Subcutaneous adipose tissue (tissue), 4 donors: ENCODE results near the gene LHX6. TPM values are rescaled to one million over a fixed set of nuclear protein-coding genes. Genes with fewer than 3 reads are reported as not detected.

Experiments
- total RNA-seq, 4 donors: library from RNA; depleted of rRNA; stranded (reverse); fragments of >200 nt; gene quantifications; one replicate each; pipeline ENCODE4 v1.1.0, GENCODE V29; 2016
- TF ChIP-seq, protein P1 (sequence below): fragments of 450-650 bp; IDR thresholded peaks from one replicate; pipeline ENCODE4 v1.5.1; 2016; ENCODE audit warnings: low read depth, mild to moderate bottlenecking, control low read depth, antibody characterized with exemption, moderate library complexity

Gene LHX6
- total RNA-seq, 4 donors from 2014 or later: 3.1 to 10.1 (median 6.4) TPM

GRCh38 chr9:122205176-122205575 is 23.6 kb downstream of the LHX6 start:
- TF ChIP-seq, protein P1, sequence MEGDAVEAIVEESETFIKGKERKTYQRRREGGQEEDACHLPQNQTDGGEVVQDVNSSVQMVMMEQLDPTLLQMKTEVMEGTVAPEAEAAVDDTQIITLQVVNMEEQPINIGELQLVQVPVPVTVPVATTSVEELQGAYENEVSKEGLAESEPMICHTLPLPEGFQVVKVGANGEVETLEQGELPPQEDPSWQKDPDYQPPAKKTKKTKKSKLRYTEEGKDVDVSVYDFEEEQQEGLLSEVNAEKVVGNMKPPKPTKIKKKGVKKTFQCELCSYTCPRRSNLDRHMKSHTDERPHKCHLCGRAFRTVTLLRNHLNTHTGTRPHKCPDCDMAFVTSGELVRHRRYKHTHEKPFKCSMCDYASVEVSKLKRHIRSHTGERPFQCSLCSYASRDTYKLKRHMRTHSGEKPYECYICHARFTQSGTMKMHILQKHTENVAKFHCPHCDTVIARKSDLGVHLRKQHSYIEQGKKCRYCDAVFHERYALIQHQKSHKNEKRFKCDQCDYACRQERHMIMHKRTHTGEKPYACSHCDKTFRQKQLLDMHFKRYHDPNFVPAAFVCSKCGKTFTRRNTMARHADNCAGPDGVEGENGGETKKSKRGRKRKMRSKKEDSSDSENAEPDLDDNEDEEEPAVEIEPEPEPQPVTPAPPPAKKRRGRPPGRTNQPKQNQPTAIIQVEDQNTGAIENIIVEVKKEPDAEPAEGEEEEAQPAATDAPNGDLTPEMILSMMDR: no peak

DNA sequence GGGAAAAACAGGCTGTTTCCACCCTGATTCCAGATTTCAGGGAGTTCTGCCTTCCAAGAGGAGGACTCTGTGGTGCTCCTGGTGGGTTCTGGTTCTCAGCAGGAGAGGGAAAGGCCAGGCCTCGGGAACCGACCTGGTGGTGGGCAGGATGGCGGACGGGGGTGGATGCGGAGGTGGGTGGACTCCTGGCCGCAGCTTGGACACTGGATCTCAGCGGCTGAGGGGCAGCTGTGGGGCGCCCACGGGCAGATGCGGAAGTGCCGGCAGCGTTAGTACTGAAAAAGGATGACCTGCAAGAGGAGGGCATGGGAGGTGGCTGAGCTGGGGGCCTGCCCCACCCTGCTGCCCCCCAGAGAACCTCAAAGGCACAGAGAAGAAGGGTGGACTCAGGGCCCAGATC is 24.3 kb downstream of the LHX6 start:
- TF ChIP-seq, protein P1: no peak

- TF ChIP-seq, protein P1: no peak
These were observed 24.7 kb downstream of the LHX6 start for GRCh38 chr9:122204055-122204454.

- TF ChIP-seq, protein P1: no peak
These were observed 26.6 kb downstream of the LHX6 start for GRCh38 chr9:122202111-122202510.

DNA sequence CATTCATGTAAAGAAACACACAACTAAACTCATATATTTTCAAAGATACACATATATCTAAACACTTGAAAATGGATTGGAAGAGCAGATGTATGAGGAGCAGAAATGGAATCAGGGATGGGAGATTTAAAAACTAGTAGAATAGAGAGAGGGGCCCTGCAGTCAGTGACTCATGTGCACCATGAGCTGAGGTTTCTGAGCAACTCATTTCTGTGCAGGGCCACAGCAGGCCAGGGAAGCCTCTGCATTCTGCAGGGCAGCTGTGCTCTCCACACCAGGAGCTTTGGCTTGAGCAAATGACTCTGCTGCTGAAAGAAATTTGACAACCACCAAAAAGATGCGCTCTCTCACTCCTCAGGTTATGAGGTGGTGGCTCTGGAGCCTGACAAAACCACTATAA is 27.1 kb downstream of the LHX6 start:
- TF ChIP-seq, protein P1: no peak

DNA sequence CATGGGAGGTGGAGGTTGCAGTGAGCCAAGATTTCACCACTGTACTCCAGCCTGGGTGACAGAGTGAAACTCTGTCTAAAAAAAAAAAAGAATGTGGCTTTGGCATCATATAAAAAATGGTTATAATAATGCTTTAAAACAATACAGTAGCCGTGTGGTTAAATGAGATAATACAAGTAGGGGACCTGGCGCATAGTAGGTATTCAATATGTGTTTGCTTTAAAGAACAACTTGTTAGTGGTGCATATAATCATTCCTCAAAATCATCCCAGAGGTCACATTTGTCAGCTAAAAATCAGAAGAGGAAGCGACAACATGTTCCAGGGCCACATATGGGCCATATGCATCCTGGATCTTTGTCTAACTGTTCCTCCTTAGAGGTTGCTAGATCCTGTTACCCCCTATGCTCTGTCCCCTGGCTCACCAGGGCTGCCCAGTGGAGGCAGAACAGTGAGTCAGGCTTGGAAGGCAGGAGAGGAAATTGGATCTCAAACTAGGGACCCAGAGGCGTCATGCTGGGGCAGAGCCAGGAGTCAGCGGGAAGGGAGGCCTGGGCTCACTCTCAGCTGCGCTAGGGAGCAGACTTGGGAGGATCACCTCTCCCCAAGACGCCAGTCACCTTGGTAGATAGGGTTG is 27.7 kb downstream of the LHX6 start:
- TF ChIP-seq, protein P1: no peak

DNA sequence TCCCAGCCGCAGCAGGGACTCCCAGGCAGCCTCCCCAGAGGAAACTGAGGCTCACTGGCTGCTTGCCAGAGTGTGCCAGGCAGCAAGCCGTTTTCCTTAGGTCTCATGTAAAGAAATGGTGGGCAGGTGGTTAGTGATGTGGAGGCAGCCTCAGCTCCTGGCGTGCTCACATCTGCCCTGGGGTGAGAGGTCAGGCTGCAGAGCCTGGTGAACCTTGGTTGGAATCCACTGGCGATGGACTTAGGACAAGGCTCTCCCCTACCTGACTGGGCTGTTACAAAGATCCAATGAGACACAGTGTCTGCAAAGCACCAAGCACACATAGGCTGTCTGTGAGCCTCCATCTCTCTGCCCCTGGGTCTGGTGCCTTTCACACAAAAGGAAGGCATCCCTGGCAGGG is 30.9 kb downstream of the LHX6 start:
- TF ChIP-seq, protein P1: no peak
